ENCODE measurements around the gene CALML4.
A peak's percentile ranks its signal among the peaks of the same experiment; 100 is the strongest.
"Not testable (repeated sequence)": the region's sequence is repeated elsewhere in the genome, so short reads cannot be mapped to it uniquely, and the experiment has no call there.

CALML4 gene

DNA sequence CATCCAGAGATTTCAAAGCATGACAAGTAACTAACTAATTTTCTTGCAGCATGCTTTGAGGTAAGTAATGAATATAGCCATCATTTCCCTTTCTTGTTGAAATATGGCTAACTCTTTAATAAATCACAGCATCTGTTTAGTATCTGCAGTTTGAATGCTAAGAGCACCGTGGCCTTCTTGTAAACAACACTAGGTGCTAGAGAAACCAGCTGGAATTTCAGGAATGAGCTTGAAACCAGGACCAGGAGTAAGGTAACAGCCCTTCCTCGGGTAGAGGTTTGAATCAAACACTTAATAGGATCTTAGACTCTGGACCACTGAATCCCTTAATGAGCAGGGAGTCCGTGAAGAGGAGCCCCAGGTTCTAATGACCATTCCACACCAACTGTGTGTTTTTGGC, 13.6 kb downstream of the CALML4 start:
- Histone ChIP-seq H3K27me3 (ENCODE audit: control insufficient read depth, insufficient read depth, low read length) (no peaks in the 10 kb centered on the region), H3K4me3 (ENCODE audit: low read length) (no peak overlapping the region), H3K9ac (ENCODE audit: low read length) (no peak overlapping the region), H3K4me1 (ENCODE audit: control insufficient read depth, insufficient read depth, low read length) (peaks cover 19% of the 10 kb centered on the region), H3K27ac (ENCODE audit: low read depth, low read length) (no peak overlapping the region), H3K36me3 (ENCODE audit: control insufficient read depth, insufficient read depth, low read length) (peaks cover 4% of the 10 kb centered on the region)

DNA sequence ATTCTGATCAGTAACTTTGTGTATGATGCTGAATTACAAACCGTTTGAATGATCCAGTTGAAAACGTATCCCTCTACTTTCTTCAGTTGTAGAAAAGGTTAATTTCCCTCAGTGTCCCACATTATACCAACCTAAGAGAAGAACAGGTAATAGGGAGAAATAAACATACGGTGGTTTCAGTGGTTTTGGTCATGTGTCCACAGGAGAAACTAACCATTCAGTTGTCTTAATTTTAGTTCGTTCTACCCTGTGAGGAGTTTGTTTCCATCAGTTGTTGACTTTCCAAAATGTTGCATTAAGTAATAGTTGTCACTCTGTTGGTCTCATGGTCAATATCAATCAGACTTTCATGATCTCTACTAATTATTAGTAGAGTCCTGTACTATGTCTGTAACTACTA, 15.1 kb downstream of the CALML4 start:
- Histone ChIP-seq H3K4me1 (ENCODE audit: control insufficient read depth, insufficient read depth, low read length) (peaks cover 20% of the 10 kb centered on the region), H3K27ac (ENCODE audit: low read depth, low read length) (no peak overlapping the region), H3K27me3 (ENCODE audit: control insufficient read depth, insufficient read depth, low read length) (no peaks in the 10 kb centered on the region), H3K9ac (ENCODE audit: low read length) (no peak overlapping the region), H3K4me3 (ENCODE audit: low read length) (no peak overlapping the region), H3K36me3 (ENCODE audit: control insufficient read depth, insufficient read depth, low read length) (peaks cover 4% of the 10 kb centered on the region)

DNA sequence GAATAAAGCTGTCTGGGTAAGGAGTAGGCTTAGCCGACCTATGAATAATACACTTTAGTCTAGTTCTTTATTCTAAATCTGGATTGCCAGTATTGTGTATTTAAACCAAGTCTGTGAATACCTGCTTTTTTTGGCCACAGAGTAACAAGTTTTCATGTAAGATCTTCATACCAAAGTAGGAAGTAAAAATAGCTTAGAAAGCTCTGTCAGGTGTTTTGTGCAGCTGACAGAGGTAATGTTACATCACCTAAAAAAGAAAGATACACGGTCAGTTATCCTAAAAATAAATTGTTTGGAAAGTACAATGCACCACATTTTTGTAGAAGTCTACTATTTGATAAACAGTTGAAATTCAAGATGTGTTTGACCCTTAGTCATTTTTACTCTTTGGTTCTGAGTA, 16.5 kb downstream of the CALML4 start:
- Histone ChIP-seq H3K36me3 (ENCODE audit: control insufficient read depth, insufficient read depth, low read length) (peaks cover 8% of the 10 kb centered on the region), H3K27ac (ENCODE audit: low read depth, low read length) (peak overlapping the region; percentile 82), H3K9ac (ENCODE audit: low read length) (no peak overlapping the region), H3K27me3 (ENCODE audit: control insufficient read depth, insufficient read depth, low read length) (no peaks in the 10 kb centered on the region), H3K4me3 (ENCODE audit: low read length) (no peak overlapping the region), H3K4me1 (ENCODE audit: control insufficient read depth, insufficient read depth, low read length) (peaks cover 20% of the 10 kb centered on the region)

DNA sequence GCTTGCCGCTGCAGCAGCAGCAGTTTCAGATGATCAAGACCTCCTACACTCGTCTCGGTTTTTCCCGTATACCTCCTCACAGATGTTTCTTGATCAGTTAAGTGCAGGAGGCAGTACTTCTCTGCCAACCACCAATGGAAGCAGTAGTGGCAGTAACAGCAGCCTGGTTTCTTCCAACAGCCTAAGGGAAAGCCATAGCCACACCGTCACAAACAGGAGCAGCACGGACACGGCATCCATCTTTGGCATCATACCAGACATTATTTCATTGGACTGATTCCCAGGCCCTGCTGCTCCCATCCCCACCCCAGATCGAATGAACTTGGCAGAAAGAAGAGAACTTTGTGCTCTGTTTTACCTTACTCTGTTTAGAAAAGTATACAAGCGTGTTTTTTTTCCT, 17.6 kb downstream of the CALML4 start:
- Histone ChIP-seq H3K36me3 (ENCODE audit: control insufficient read depth, insufficient read depth, low read length) (peaks cover 10% of the 10 kb centered on the region), H3K4me1 (ENCODE audit: control insufficient read depth, insufficient read depth, low read length) (peaks cover 20% of the 10 kb centered on the region), H3K27ac (ENCODE audit: low read depth, low read length) (peak overlapping the region; percentile 82), H3K27me3 (ENCODE audit: control insufficient read depth, insufficient read depth, low read length) (no peaks in the 10 kb centered on the region), H3K9ac (ENCODE audit: low read length) (no peak overlapping the region), H3K4me3 (ENCODE audit: low read length) (peak overlapping the region; percentile 23)

DNA sequence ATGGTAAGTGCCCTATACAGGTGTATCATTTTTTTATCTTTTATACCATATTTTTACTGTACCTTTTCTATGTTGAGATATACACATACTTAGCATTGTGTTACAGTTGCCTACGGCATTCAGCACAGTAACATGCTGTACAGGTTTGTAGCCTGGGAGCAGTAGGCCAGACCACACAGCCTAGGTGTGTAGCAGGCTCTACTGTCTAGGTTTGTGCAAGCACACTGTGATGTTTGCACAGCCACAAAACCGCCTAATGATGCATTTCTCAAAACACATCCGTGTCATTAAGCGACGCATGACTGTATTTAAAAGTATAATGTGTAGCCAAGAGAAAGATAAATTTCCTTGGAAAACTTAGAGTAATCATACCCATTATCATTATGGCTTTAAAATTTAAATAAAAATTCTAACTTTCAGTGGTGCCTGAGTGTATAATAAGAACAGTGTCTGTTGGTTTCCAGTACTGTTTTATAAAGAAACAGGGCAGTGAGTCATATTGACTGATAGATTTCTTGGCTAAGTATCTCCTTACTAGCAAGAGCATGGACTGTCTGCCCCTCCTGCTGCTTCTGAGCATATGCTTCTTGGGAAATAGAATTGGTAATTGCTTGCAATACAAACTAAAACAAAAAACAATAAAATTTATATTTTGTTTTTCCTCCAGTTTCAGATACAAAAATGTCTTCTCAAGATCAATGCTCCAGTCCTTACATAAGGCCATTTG, 18.3 kb downstream of the CALML4 start:
- H3K9ac ChIP-seq (ENCODE audit: low read length): no peak overlapping the region
- H3K27ac ChIP-seq (ENCODE audit: low read depth, low read length): peak overlapping the region; percentile 82
- H3K4me3 ChIP-seq (ENCODE audit: low read length): no peak overlapping the region
- peaks cover 20% of the 10 kb centered on the region for H3K4me1 ChIP-seq (ENCODE audit: control insufficient read depth, insufficient read depth, low read length)
- H3K36me3 ChIP-seq (ENCODE audit: control insufficient read depth, insufficient read depth, low read length): peaks cover 12% of the 10 kb centered on the region
- H3K27me3 ChIP-seq (ENCODE audit: control insufficient read depth, insufficient read depth, low read length): no peaks in the 10 kb centered on the region

DNA sequence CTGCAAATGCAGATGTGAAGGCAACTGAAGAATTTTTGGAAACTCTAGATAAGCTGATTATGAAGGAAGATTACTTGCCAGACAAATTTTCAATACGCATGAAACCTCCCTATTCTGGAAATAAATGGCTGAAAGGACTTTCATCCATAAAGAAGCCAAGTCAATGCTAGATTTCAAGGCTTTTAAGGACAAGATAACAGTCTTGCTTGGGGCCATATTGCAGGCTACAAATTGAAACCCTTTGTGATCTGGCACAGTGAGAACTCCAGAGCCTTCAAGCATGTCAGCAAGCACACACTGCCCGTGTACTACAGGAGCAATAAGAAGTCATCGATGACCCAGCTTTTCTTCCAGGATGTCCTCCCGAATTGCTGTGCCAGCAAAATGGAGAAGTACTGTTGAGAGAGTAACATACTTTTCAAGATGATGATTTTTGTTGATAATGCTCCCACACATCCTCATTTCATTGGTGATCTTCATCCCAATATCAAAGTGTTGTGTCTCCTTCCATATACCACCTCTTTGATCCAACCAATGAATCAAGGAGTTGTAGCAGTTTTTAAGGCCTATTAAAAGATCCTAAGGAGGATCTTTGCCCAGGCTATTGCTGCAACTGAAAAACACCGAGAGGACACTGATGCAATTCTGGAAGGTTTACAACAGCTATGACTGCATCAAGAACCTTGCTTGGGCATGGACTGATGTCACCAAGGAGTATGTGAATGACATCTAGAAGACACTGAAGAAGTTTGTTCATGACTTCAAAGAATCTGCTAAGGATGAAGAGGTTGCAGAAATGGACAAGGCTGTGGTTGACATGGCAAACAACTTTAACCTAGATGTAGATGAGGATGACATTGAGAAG, 20.3 kb downstream of the CALML4 start:
- Histone ChIP-seq H3K9ac (ENCODE audit: low read length) (no peak overlapping the region), H3K27me3 (ENCODE audit: control insufficient read depth, insufficient read depth, low read length) (no peaks in the 10 kb centered on the region), H3K4me1 (ENCODE audit: control insufficient read depth, insufficient read depth, low read length) (peaks cover 16% of the 10 kb centered on the region), H3K27ac (ENCODE audit: low read depth, low read length) (no peak overlapping the region), H3K36me3 (ENCODE audit: control insufficient read depth, insufficient read depth, low read length) (peaks cover 12% of the 10 kb centered on the region), H3K4me3 (ENCODE audit: low read length) (no peak overlapping the region)

DNA sequence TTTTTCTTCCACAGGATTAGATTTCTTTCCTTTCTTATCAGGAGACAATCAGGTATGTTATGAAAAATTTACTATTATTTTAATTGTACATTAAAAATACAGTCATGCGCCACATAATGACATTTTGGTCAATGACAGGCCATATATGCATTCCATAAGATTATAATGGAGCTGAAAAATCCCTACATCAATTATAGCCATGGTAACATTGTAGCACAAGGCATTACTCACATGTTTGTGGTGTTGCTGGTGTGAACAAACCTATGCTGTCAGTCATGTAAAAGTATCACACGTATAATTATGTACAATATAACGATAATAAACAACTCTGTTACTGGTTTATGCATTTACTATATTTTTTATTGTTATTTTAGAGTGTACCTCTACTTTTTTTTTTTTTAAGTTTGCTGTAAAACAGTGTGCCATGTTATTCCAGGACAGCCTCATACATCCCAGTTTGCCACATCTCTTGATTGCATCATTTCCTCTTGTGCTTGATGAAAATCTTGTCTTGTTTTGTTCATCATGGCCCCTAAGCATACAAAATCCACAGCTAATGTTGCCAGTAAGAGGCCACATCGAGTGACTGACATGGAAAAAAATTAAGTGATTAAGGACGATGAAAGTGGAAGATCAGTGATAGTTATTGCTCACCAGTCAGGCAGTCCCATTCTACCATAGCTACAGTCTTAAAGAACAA, 21.4 kb downstream of the CALML4 start:
- Histone ChIP-seq H3K27ac (ENCODE audit: low read depth, low read length) (no peak overlapping the region), H3K9ac (ENCODE audit: low read length) (no peak overlapping the region), H3K4me1 (ENCODE audit: control insufficient read depth, insufficient read depth, low read length) (peaks cover 15% of the 10 kb centered on the region), H3K4me3 (ENCODE audit: low read length) (no peak overlapping the region), H3K36me3 (ENCODE audit: control insufficient read depth, insufficient read depth, low read length) (peaks cover 15% of the 10 kb centered on the region), H3K27me3 (ENCODE audit: control insufficient read depth, insufficient read depth, low read length) (no peaks in the 10 kb centered on the region)

DNA sequence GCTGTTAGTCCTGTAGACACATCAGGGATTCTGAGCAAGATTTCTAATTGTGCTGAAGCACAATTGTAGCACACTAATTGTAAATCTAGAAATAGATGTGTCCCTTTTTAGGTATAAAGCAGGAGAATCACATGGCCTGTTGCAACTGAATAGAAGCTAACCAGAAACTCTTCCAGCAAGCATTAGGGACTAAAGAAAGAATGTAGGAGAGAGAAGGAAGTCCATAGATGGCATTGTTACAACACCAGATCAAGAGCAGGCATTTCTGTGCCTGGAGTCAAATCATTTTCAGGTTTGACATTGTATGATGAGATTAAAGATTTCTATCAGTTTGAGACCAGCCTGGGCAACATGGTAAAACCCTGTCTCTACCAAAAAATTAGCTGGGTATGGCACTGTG, 27.4 kb downstream of the CALML4 start:
- Histone ChIP-seq H3K4me1 (ENCODE audit: control insufficient read depth, insufficient read depth, low read length) (peaks cover 4% of the 10 kb centered on the region), H3K27me3 (ENCODE audit: control insufficient read depth, insufficient read depth, low read length) (no peaks in the 10 kb centered on the region), H3K4me3 (ENCODE audit: low read length) (no peak overlapping the region), H3K36me3 (ENCODE audit: control insufficient read depth, insufficient read depth, low read length) (peaks cover 13% of the 10 kb centered on the region), H3K9ac (ENCODE audit: low read length) (no peak overlapping the region), H3K27ac (ENCODE audit: low read depth, low read length) (peak overlapping the region; percentile 75)

DNA sequence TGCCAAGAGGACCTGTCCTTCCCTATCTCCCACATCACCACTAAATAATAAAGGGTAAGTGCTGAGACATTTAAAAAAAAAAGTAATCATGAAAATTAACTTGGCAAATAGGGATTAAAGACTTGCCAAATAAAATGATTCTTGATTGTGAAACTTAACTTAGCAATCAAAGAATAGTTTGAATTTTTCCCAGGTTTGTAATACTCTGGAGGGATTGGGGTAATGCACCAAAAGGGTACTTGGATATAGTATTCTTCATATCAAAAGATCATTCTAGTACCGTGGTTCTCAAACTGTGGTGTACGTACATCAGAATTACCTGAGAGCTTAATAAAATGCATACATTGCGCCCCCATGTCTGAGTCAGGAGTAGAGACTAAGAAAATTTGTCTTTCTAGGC, 28.5 kb downstream of the CALML4 start:
- Histone ChIP-seq H3K4me3 (ENCODE audit: low read length) (no peak overlapping the region), H3K4me1 (ENCODE audit: control insufficient read depth, insufficient read depth, low read length) (peaks cover 4% of the 10 kb centered on the region), H3K9ac (ENCODE audit: low read length) (no peak overlapping the region), H3K27me3 (ENCODE audit: control insufficient read depth, insufficient read depth, low read length) (no peaks in the 10 kb centered on the region), H3K27ac (ENCODE audit: low read depth, low read length) (no peak overlapping the region), H3K36me3 (ENCODE audit: control insufficient read depth, insufficient read depth, low read length) (peaks cover 10% of the 10 kb centered on the region)

DNA sequence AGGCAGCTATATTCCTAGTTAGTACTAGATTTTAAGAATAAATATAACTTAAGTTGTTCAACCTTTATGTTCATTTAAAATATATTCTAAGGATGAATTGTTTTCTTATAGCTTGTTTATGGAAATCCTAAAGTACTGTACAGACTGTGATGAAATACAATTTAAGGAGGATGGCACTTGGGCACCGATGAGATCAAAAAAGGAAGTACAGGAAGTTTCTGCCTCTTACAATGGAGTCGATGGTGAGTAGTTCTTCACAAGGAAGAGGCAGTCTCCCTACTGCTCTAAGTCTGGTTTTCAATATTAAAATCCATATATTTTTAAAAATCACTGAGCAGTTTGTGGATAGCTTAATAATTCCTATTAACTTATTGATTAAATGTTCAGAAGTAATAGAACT, 29.6 kb downstream of the CALML4 start:
- peaks cover 4% of the 10 kb centered on the region for H3K4me1 ChIP-seq (ENCODE audit: control insufficient read depth, insufficient read depth, low read length)
- no peak overlapping the region for H3K4me3 ChIP-seq (ENCODE audit: low read length)
- H3K27me3 ChIP-seq (ENCODE audit: control insufficient read depth, insufficient read depth, low read length): no peaks in the 10 kb centered on the region
- no peak overlapping the region for H3K9ac ChIP-seq (ENCODE audit: low read length)
- peaks cover 10% of the 10 kb centered on the region for H3K36me3 ChIP-seq (ENCODE audit: control insufficient read depth, insufficient read depth, low read length)
- no peak overlapping the region for H3K27ac ChIP-seq (ENCODE audit: low read depth, low read length)

DNA sequence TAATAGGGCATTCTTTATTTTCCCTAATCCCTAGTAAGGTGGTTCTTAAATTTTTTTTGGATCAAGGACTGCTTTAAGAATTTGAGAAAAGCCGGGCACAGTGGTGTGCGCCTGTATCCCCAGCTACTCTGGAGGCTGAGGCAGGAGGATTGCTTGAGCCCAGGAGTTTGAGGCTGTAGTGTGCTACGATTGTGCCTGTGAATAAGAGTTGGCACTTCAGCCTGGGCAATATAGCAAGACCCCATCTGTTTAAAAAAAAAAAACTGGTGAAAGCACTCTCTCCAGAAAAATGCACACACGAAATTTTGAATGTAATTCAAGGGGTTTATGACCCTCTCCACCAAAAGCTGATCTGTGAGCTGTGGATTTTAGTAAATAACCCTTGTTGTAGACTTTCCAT, 32.0 kb downstream of the CALML4 start:
- Histone ChIP-seq H3K27ac (ENCODE audit: low read depth, low read length) (no peak overlapping the region), H3K4me3 (ENCODE audit: low read length) (no peak overlapping the region), H3K9ac (ENCODE audit: low read length) (no peak overlapping the region), H3K27me3 (ENCODE audit: control insufficient read depth, insufficient read depth, low read length) (no peaks in the 10 kb centered on the region), H3K36me3 (ENCODE audit: control insufficient read depth, insufficient read depth, low read length) (peaks cover 6% of the 10 kb centered on the region), H3K4me1 (ENCODE audit: control insufficient read depth, insufficient read depth, low read length) (peaks cover 4% of the 10 kb centered on the region)

DNA sequence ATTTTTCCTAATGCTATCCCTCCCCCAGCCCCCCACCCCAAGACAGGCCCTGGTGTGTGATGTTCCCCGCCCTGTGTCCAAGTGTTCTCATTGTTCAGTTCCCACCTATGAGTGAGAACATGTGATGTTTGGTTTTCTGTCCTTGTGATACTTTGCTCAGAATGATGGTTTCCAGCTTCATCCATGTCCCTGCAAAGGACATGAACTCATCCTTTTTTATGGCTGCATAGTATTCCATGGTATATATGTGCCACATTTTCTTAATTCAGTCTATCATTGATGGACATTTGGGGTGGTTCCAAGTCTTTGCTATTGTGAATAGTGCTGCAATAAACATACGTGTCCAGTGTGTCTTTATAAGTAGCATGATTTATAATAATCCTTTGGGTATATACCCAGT, 33.1 kb downstream of the CALML4 start:
- not testable (repeated sequence) for H3K36me3 ChIP-seq (ENCODE audit: control insufficient read depth, insufficient read depth, low read length); H3K27me3 ChIP-seq (ENCODE audit: control insufficient read depth, insufficient read depth, low read length); H3K27ac ChIP-seq (ENCODE audit: low read depth, low read length); H3K9ac ChIP-seq (ENCODE audit: low read length); H3K4me3 ChIP-seq (ENCODE audit: low read length); H3K4me1 ChIP-seq (ENCODE audit: control insufficient read depth, insufficient read depth, low read length)
